Ovary (tissue), 9 donors: ENCODE measurements around the gene SDR42E2. TPM values are rescaled to one million over a fixed set of nuclear protein-coding genes. Genes with fewer than 3 reads are reported as not detected.
A peak's percentile ranks its signal among the peaks of the same experiment; 100 is the strongest.

Experiments
- DNase-seq, 5 donors: peaks; one replicate each; pipeline ENCODE4 v3.0.0-alpha.2; 2019 to 2020
- H3K27ac ChIP-seq, 2 donors: fragments of 200-600 bp; one replicate each; pipeline versions ENCODE4 v1.5.1 to v1.8.0; 2019 to 2022
- H3K27me3 ChIP-seq: fragments of 200-600 bp; one replicate; pipeline ENCODE4 v1.8.0; 2022
- H3K36me3 ChIP-seq: fragments of 200-600 bp; sonication (generic); one replicate; pipeline ENCODE4 v1.5.1; 2019
- H3K4me1 ChIP-seq: one replicate; pipeline ENCODE4 v1.8.1; 2013; ENCODE audit warnings: mild to moderate bottlenecking, moderate library complexity; ENCODE audit not compliant: insufficient read depth
- H3K4me3 ChIP-seq: fragments of 200-600 bp; sonication (generic); one replicate; pipeline ENCODE4 v1.5.1; 2017
- H3K9me3 ChIP-seq, 2 donors: fragments of 200-600 bp in 1 of 2; sonication (generic) in 1 of 2; one replicate each; pipeline versions ENCODE4 v1.5.1 to v1.8.1; 2013 to 2019; ENCODE audit warnings: mild to moderate bottlenecking in 1 of 2, moderate library complexity in 1 of 2
- CTCF ChIP-seq, 3 donors: fragments of 450-650 bp in 2 of 3; fragments of 200-600 bp in 1 of 3; IDR thresholded peaks; one replicate each; pipeline versions ENCODE4 v1.5.1 to v1.8.0; 2016 to 2022; ENCODE audit warnings: antibody characterized with exemption in 3 of 3, mild to moderate bottlenecking in 1 of 3
- EP300 ChIP-seq: sonication (generic); formaldehyde crosslinking; IDR thresholded peaks from one replicate; pipeline ENCODE4 v1.6.1; 2017; ENCODE audit warnings: antibody characterized with exemption
- POLR2A ChIP-seq: fragments of 450-650 bp; IDR thresholded peaks from one replicate; pipeline ENCODE4 v1.6.1; 2017; ENCODE audit warnings: antibody characterized with exemption, mild to moderate bottlenecking, moderate library complexity
- whole genome bisulfite sequencing, 3 donors: extraction: QIAGEN DNeasy Blood & Tissue Kit in 1 of 3; methylation state at CpG; one replicate each; pipeline versions ENCODE4 v1.1.5 to v1.1.7; 2013 to 2017; 5-methylcytosine and 5-hydroxymethylcytosine counted together
- intact Hi-C, 4 donors: fragments of 100-400 bp; cut with DNase I; formaldehyde crosslinking; loops; one replicate each; pipeline versions ENCODE4 v1.11.0 to v1.15.1; 2022 to 2023
- polyA plus RNA-seq, 2 donors: library from polyadenylated mRNA; stranded (reverse); fragments of 200-250 nt in 1 of 2; fragments of 350-450 nt in 1 of 2; fragmentation: Illumina TruSeq in 1 of 2; extraction: RNeasy Lipid Tissue Mini Kit (QIAGEN cat#74804) in 1 of 2; gene quantifications; one replicate each; pipeline ENCODE4 v1.2.3, GENCODE V29; 2013 to 2014
- total RNA-seq, 7 donors: library from RNA; depleted of rRNA in 2 of 7; stranded (reverse); fragments of >200 nt in 2 of 7; fragmentation: NEBNext Ultra II Directional in 3 of 7; extraction: Animal tissue kit (Norgen Biotek cat#: 25700) in 3 of 7; gene quantifications; one replicate each; pipeline versions ENCODE4 v1.1.0 to v1.2.4, GENCODE V29; 2016 to 2023
- donor health status: DM: no; HTN: no; CAD: no; lungs with moderate emphysema.
- donor health status: DM: no; HTN: no; CAD: no.
- donor health status: Bipolar disorder and iron deficiency.
- donor health status: DM: yes; HTN: yes; CAD: no.
- donor health status: DM: no; HTN: no; CAD: no.
- donor health status: DM: yes; HTN: yes; CAD: no.

SDR42E2 gene
- total and polyA plus RNA-seq, 9 donors = 0.05 to 1.1 (median 0.24) TPM; not detected in 3

GRCh38 chr16:22188267-22188594 lies 25.9 kb downstream of the SDR42E2 start:
- H3K27ac ChIP-seq = no peak overlapping the region

GRCh38 chr16:22188595-22189442 lies 26.5 kb downstream of the SDR42E2 start:
- 35 to 39% (median 36%) methylated on average over 8 of the region's 8 CpGs for WGBS, 3 donors
- no peaks in the 10 kb centered on the region for H3K9me3 ChIP-seq
- peaks cover 5% of the 10 kb centered on the region for H3K4me1 ChIP-seq
- TF ChIP-seq CTCF (IDR thresholded peaks at IDR 0.05) (peak; percentile 46 to 83 (median 77)), EP300 (no peak)
- no peak overlapping the region for H3K4me3 ChIP-seq
- intact Hi-C loops = loop anchor here (5.0 to 10.0 kb wide), 3 partner anchors 114 to 187 kb away; partner anchors contain the start of genes PDZD9 (in 2 of the 4) and MOSMO (in 1 of the 4)
- peak overlapping the region; percentile 43 to 94 for H3K27ac ChIP-seq
- DNase-seq = peak; percentile 59 to 69 (median 63)
- H3K36me3 ChIP-seq = no peaks in the 10 kb centered on the region
- no peaks in the 10 kb centered on the region for H3K27me3 ChIP-seq

More at GRCh38 chr16:22188267-22188594, 25.9 kb downstream of the SDR42E2 start:
- Histone ChIP-seq H3K27me3 (no peaks in the 10 kb centered on the region), H3K9me3 (no peaks in the 10 kb centered on the region), H3K4me1 (peaks cover 5% of the 10 kb centered on the region), H3K4me3 (no peak overlapping the region), H3K36me3 (no peaks in the 10 kb centered on the region)
- no peak for TF ChIP-seq CTCF (IDR thresholded peaks at IDR 0.05)
- TF ChIP-seq EP300 = no peak
- no peak for TF ChIP-seq POLR2A
- 79 to 81% (median 81%) methylated on average over 2 of the region's 2 CpGs for WGBS, 3 donors
- intact Hi-C loops = loop anchor here (5.0 to 10.0 kb wide), 3 partner anchors 113 to 186 kb away; partner anchors contain the start of genes PDZD9 (in 2 of the 4) and MOSMO (in 1 of the 4)
- DNase-seq = no peak

- peak overlapping the region; percentile 43 to 94 for H3K27ac ChIP-seq
- intact Hi-C loops = loop anchor here (5.0 to 10.0 kb wide), 3 partner anchors 115 to 187 kb away; partner anchors contain the start of genes PDZD9 (in 2 of the 4) and MOSMO (in 1 of the 4)
- WGBS, 3 donors = 4 to 7% (median 6%) methylated on average over 18 of the region's 18 CpGs
- no peaks in the 10 kb centered on the region for H3K27me3 ChIP-seq
- peak overlapping the region; percentile 81 for H3K4me3 ChIP-seq
- no peaks in the 10 kb centered on the region for H3K9me3 ChIP-seq
- peak; percentile 60 to 81 (median 73) for DNase-seq
- H3K4me1 ChIP-seq = peaks cover 5% of the 10 kb centered on the region
- TF ChIP-seq CTCF (IDR thresholded peaks at IDR 0.05) (no peak), POLR2A (no peak), EP300 (no peak)
- H3K36me3 ChIP-seq = no peaks in the 10 kb centered on the region
Observed at GRCh38 chr16:22189473-22190080, 27.3 kb downstream of the SDR42E2 start.

- intact Hi-C loops = no loop called here
- no peaks in the 10 kb centered on the region for H3K9me3 ChIP-seq
- DNase-seq = peak in 2 of 5 donors; percentile 74 to 100
- TF ChIP-seq CTCF (IDR thresholded peaks at IDR 0.05) (no peak), POLR2A (peak; percentile 51)
- 0% methylated on average over 66 to 72 of the region's 72 CpGs for WGBS, 3 donors
- H3K4me1 ChIP-seq = peaks cover 5% of the 10 kb centered on the region
- H3K27me3 ChIP-seq = no peaks in the 10 kb centered on the region
- peak overlapping the region; percentile 43 to 94 for H3K27ac ChIP-seq
- H3K36me3 ChIP-seq = no peaks in the 10 kb centered on the region
- peak overlapping the region; percentile 81 for H3K4me3 ChIP-seq
Observed at GRCh38 chr16:22190081-22190775, 27.9 kb downstream of the SDR42E2 start.
